ENCODE data around the gene ZNF441.
"Not testable (repeated sequence)": the region's sequence is repeated elsewhere in the genome, so short reads cannot be mapped to it uniquely, and the experiment has no call there.

The ZNF441 gene

DNA sequence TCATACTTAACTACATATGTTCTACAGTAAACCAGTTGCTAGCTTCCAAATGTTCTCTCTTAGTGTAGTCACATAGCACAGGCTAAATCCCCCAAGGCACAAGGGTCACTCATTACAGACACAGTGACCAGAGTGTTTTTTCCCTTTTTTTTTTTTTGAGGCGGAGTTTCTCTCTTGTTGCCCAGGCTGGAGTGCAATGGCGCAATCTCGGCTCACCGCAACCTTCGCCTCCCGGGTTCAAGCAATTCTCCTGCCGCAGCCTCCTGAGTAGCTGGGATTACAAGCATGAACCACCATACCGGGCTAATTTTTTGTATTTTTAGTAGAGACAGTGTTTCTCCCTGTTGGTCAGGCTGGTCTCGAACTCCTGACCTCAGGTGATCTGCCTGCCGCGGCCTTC is 9.9 kb downstream of the ZNF441 start:
- in situ Hi-C loops (cut with MboI; ENCODE audit: low sequenced_read_pairs) = not testable (repeated sequence)

DNA sequence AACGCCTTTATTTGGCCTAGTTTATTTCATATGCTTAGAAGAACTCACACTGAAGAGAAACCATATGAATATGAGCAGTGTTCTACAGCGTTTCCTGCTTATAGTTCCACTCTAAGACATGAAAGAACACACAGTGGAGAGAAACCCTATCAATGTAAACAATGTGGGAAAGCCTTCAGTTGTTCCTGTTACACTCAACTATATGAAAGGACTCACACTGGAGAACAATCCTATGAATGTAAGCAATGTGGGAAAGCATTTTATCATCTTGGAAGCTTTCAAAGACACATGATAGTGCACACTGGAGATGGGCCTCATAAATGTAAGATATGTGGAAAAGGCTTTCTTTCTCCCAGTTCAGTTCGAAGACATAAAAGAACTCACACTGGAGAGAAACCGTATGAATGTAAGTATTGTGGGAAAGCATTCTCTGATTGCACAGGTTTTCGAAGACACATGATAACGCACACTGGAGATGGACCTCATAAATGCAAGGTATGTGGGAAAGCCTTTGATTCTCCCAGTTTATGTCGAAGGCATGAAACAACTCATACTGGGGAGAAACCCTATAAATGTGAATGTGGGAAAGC is 13.7 kb downstream of the ZNF441 start:
- in situ Hi-C loops (cut with MboI; ENCODE audit: low sequenced_read_pairs) = no loop called here

DNA sequence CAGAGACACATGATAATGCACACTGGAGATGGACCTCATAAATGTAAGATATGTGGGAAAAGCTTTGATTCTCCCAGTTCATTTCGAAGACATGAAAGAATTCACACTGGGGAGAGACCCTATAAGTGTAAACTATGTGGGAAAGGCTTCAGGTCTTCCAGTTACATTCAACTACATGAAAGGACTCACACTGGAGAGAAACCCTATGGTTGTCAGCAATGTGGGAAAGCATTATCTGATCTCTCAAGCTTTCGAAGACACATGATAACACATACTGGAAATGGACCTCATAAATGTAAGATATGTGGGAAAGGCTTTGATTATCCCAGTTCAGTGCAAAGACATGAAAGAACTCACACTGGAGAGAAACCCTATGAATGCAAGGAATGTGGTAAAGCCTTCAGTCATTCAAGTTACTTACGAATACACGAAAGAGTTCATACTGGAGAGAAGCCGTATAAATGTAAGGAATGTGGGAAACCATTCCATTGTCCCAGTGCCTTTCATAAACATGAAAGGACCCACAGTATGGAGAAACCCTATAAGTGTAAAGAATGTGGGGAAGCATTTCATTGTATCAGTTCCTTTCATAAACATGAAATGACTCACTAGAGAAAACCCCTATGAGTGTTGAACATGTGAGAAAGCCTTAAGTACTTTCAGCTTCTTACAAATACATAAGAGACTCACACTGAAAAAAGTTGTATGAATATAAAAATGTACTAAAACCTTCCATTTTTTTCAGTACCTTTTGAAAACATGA is 14.7 kb downstream of the ZNF441 start:
- in situ Hi-C loops (cut with MboI; ENCODE audit: low sequenced_read_pairs) = no loop called here

DNA sequence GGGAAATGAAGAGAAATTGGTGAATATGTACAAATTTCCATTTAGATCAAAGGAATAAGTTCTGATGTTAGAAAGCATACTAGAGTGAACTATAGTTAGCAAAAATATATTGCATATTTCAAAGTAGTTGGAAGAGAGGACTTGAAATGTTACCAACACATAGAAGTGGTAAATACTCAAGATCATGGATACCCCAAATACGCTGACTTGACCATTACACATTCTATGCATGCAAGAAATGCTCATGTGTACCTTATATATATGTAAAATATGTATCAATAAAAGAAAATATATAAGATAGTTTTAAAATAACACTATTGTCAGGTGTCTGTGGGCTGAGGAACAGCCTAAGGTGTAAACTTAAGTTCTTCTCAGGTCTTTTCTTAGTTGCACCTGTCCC is 17.0 kb downstream of the ZNF441 start:
- in situ Hi-C loops (cut with MboI; ENCODE audit: low sequenced_read_pairs) = no loop called here

DNA sequence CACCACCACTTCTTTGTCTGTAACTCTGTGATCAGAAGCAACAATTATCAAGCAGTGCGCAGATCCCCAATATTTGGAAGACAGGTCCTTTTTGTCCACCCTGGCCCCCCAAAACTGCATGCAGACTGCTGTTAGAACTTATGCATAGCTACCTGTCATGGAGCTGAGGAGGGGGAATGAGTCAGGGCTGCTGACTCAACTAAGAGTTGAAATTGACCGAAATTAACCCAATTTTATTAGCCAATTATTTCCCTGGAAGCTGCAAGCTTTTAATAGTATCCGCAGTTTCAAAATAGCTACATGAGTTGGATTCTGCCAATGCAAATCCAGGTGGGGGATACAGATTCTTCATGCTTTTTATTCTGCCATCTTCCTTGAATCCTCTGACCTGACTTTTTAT is 17.6 kb downstream of the ZNF441 start:
- in situ Hi-C loops (cut with MboI; ENCODE audit: low sequenced_read_pairs) = no loop called here

DNA sequence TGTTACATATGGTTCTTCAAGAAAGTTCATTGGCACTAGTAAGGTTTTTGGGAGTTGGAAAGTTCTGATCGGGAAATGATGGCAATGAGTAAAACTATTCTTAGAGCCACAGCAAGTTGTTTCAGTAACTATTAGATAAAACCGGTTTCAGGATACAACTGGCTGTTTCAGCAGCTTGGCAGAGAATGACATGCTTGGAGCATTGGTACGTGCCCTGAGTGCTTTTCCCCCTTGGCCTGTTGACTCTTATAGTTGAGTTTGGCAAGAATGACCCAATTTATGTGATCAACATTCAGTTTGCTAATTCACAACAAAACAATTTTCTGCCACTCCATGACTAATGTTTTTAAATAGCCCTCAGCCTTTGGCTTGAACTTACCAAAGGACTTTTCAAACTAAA is 20.7 kb downstream of the ZNF441 start:
- in situ Hi-C loops (cut with MboI; ENCODE audit: low sequenced_read_pairs) = no loop called here

DNA sequence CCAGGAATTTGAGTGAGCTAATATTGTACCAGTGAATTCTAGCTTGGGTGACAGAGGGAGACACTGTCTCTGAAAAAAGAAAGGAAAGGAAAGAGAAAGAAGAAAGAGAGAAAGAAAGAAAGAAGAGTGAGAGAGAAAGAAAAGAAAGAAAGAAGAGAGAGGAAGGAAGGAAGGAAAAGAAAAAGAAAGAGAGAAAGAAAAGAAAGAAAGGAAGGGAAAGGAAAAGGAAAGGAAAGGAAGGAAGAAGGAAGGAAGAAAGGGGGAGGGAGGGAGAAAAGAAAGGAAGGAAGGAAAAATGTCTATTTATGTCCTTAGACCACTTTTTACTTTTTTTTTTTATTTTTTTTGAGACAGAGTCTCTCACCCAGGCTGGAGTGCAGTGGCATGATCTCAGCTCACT is 26.1 kb downstream of the ZNF441 start:
- in situ Hi-C loops (cut with MboI; ENCODE audit: low sequenced_read_pairs) = no loop called here

DNA sequence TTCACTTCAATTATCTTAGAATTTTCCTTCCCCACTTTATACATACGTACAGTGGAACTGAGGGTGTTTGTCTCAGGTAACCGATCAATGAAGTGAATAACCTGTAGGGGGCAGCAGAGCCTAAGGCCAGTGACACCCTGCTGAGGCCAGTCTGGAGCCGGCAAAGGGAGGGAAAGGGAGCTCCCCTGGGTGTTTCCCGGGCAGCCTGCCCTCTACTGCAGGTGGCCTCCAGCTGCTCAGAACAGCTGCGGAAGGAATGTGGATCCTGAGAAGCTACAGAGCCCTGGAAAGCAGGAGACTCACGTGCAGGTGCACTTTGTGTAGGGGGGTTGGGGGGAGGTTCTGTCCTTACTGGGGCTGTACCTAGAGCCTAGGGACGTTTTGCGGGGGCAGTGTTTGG is 30.7 kb downstream of the ZNF441 start:
- in situ Hi-C loops (cut with MboI; ENCODE audit: low sequenced_read_pairs) = no loop called here

DNA sequence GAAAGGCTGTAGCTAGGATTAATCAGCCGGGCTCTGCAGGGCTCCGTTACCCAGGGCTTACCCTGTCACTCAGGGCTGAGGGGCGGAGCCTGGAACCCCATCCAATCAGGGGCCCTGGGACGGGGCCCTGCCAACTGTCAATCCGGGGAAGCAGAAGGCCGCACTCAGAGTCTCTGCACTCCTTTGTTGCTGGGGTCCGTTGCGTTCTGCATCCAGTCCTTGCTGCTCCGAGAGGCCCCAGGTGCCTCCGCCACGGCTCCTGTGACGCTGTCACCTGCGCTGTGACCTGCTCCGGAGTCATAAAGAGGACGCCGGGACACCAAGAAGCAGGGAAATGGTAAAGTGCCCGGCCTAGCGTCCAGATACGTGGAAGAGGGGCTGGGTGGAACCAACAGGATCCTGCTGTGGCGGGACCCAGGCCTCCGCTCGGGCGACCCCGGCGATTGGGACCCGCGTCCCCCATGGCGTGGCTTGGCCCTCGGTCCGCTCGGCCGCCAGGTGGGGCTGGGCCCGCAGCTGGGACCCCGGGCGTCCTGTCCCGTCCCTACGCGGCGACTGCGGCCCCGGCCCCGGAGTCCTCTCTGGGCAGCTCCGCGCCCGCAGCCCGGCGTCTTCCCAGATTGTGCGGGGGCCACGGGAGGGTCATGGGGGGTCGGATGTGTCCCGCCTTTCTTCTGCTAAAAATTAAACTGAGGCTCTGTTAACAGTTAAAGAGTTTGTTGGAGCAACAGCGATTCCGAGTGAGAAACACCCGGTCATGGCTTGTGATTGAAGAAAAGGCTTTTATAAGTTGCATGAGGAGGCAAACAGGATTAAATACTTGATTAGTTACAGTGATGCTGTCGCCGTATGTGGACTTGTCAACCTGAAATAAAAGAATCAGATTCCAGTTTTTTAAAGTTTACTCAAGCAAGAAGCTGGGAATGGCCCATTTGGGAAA is 31.9 kb downstream of the ZNF441 start, which contains the start of gene ZNF491:
TSS of gene ZNF491 (plus strand) at position 133 of the 940 bp plus-strand sequence. CDS start 7,431 bp downstream, outside the sequence.
- in situ Hi-C loops (cut with MboI; ENCODE audit: low sequenced_read_pairs) = no loop called here

DNA sequence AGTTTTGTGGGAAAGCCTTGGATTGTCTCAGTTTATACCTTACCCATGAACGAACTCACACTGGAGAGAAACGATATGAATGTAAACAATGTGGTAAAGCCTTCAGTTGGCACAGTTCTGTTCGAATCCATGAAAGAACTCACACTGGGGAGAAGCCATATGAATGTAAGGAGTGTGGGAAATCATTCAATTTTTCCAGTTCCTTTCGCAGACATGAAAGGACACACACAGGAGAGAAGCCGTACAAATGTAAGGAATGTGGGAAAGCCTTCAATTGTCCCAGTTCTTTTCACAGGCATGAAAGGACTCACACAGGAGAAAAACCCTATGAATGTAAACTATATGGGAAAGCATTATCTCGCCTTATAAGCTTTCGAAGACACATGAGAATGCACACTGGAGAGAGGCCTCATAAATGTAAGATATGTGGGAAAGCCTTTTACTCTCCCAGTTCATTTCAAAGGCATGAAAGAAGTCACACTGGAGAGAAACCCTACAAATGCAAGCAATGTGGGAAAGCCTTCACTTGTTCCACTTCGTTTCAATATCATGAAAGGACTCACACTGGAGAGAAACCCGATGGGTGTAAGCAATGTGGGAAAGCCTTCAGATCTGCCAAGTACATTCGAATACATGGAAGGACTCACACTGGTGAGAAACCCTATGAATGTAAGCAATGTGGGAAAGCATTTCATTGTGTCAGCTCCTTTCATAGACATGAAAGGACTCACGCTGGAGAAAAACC is 39.7 kb downstream of the ZNF441 start:
- in situ Hi-C loops (cut with MboI; ENCODE audit: low sequenced_read_pairs) = no loop called here

DNA sequence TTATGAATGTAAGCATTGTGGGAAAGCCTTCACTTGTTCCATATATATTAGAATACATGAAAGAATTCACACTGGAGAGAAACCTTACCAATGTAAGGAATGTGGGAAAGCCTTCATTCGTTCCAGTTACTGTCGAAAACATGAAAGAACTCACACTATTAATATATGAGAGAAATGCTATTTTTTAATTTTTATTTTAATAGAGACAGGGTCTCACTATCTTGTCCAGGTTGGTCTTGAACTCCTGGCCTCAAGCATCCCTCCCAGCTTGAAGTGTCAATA is 40.2 kb downstream of the ZNF441 start:
- in situ Hi-C loops (cut with MboI; ENCODE audit: low sequenced_read_pairs) = no loop called here

DNA sequence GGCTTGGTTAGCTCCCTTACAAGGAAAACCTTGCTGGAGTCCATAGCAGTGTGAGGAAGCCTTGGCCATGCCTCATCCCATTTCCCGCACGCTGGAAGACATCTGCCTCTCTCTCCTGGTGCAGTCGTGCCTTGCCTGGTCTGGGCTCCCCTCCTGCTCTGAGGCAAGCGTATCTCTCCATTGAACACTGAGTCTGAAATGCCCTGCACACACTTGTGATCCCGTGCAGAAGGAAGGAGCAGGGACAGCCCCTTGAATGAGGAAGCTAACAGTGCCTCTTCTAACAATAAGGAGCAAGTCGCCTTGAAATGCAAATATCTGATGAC is 46.9 kb downstream of the ZNF441 start:
- in situ Hi-C loops (cut with MboI; ENCODE audit: low sequenced_read_pairs) = no loop called here

DNA sequence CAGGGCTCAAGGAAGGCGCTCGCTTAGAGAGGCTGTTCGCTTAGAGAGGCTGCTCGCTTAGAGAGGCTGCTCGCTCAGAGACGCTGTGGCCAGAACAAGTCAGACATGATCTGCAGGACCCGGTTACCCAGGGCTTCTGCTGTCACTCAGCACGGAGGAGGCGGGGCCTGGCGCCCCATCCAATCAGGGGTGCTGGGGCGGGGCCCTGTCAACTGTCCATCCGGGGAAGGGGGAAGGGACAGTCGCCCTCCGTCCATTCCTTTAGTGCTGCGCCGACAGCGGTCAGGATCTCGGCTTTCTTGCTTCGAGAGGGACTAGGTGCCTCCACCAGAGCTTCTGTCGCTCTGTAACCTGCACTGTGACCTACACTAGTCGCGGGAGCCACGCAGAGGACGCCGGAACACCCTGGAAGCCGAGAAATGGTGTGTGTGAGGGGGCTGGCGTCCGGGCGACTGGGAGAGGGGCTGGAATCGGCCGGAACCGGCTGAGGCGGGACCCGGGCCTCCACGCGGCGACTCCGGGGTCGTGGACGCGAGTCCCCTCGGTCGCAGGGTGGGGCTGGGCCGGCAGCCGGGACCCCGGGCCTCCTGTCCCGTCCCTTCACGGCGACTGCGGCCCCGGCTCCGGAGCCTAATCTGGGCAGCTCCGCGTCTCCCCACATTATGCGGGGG is 47.4 kb downstream of the ZNF441 start, which contains the start of gene ZNF440:
TSS of gene ZNF440 (plus strand) at position 245 of the 671 bp plus-strand sequence. CDS start at position 420, 175 bp downstream.
- in situ Hi-C loops (cut with MboI; ENCODE audit: low sequenced_read_pairs) = no loop called here

DNA sequence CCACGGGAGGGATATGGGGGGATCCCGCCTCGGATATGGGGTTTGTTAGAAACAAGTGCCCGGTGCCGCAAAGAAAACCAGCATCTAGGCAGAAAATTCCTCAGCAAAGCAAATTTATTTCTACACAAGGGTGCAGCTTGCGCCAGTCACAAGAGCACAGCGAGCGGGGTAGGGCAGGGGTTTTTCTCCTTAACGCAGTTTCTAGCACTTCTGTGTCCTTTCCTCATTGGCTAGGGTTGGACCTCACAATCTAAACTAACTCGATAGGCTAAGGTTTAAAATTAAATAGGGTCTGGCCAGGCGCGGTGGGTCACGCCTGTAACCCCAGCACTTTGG is 47.9 kb downstream of the ZNF441 start:
- in situ Hi-C loops (cut with MboI; ENCODE audit: low sequenced_read_pairs) = no loop called here

DNA sequence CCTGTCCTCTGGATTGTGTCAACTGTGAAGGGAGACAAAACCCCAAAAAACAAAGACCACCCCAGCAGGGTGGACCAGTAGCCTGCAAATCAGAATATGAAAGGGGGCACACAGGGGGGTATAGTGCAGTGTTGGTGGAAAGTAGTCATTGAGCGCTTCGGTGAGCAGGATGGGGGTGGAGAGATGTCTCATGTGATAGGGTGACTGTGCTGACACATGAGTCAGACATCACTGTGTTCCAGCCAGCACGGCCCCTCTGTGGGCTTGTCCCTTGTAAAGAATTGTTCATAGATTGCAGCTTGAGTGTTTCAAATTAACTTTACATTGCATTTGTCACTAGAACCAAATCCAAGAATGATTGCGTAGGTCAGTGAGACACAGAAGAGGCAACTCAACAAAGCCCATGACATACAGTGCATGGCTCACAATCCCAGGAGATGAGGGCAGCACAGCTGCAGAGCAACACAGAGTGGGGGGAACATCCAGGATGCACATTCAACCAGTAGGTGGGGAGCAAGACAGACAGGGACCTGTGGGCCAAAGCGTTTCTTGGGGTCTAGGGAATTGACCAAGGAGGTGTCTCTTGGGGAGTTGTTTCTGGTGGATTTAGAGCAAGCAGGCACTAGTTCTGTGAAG is 54.8 kb downstream of the ZNF441 start:
- in situ Hi-C loops (cut with MboI; ENCODE audit: low sequenced_read_pairs) = no loop called here

DNA sequence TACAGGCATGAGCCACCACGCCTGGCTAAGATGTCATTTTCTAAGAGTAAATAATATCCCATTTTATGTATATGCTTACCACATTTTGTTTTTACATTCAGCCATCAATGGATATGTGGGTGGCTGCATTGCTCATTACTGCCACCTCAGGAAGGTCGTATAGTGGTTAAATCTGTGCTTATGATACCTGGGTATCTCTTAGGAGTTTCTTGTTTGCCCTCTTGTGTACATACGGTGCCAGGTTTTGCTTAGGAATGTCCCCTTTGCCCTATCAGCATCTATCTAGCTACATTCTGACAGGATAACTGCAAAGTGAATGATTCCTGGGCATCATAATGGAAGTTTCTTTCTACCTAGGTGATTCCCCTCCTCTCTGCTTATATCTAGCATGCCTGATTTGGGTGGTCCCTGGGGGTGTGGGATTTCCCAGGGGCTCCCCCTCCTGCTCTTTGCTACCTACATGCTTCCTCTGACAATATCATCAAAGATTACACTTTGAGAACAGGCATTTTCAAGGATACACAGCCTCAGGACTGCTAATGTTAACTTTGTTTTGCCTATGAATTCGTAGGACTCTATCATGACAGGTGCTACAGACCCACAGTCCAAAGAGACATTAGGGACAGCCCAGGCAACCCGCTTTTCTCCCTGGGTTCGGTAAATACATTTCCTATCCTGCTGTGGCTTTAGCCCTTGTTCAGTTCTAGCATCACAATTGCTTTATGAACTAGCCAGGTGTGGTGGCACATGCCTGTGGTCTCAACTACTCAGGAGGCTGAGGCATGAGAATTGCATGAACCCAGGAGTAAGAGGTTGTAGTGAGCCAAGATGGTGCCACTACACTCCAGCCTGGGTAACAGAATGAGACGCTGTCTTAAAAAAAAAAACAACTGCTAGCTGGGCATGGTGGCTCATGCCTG is 62.4 kb downstream of the ZNF441 start:
- in situ Hi-C loops (cut with MboI; ENCODE audit: low sequenced_read_pairs) = not testable (repeated sequence)

DNA sequence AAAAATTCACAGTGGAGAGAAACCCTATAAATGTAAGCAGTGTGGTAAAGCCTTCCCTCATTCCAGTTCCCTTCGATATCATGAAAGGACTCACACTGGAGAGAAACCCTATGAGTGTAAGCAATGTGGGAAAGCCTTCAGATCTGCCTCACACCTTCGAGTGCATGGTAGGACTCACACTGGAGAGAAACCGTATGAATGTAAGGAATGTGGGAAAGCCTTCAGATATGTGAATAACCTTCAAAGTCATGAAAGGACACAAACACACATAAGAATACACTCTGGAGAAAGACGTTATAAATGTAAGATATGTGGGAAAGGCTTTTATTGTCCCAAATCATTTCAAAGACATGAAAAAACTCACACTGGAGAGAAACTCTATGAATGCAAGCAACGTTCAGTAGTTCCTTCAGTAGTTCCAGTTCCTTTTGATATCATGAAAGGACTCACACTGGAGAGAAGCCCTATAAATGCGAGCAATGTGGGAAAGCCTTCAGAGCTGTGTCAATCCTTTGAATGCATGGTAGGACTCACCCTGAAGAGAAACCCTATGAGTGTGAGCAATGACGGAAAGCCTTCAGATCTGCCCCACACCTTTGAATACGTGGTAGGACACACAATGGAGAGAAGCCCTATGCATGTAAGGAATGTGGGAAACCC is 65.6 kb downstream of the ZNF441 start:
- in situ Hi-C loops (cut with MboI; ENCODE audit: low sequenced_read_pairs) = no loop called here

DNA sequence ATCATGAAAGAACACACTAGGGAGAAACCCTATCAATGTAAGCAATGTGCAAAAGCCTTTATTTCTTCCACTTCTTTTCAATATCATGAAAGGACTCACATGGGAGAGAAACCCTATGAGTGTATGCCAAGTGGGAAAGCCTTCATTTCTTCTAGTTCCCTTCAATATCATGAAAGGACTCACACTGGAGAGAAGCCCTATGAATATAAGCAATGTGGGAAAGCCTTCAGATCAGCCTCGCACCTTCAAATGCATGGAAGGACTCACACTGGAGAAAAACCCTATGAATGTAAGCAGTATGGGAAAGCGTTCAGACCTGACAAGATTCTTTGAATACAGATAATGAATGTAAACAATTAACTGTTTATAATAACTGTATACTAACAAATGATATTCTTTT is 66.7 kb downstream of the ZNF441 start:
- in situ Hi-C loops (cut with MboI; ENCODE audit: low sequenced_read_pairs) = no loop called here
